HepG2 (cell line): ENCODE measurements around the gene RPS5. TPM values are rescaled to one million over a fixed set of nuclear protein-coding genes. Genes with fewer than 3 reads are reported as not detected.

ENCODE experiments used
- AGO2 ChIP-seq: fragments of 200-400 bp; formaldehyde crosslinking; optimal IDR thresholded peaks from 2 replicates; pipeline ENCODE3; 2017; ENCODE audit warnings: mild to moderate bottlenecking, low read depth, low read length, moderate library complexity
- ELF3 ChIP-seq: IDR thresholded peaks from 2 replicates; pipeline ENCODE4 v1.6.1; 2016; ENCODE audit warnings: missing genetic modification reagents, missing compliant biosample characterization
- KDM6A ChIP-seq: IDR thresholded peaks from 2 replicates; pipeline ENCODE4 v1.6.1; 2016; ENCODE audit warnings: low read depth
- MAX ChIP-seq: IDR thresholded peaks from 2 replicates; pipeline ENCODE4 v1.6.1; 2012; ENCODE audit warnings: inconsistent platforms
- MYC ChIP-seq: sonication (generic); formaldehyde crosslinking; IDR thresholded peaks from 2 replicates; pipeline ENCODE4 v1.9.0; 2021; ENCODE audit warnings: missing genetic modification reagents, borderline replicate concordance
- NCOA2 ChIP-seq: sonication (generic); formaldehyde crosslinking; IDR thresholded peaks from 2 replicates; pipeline ENCODE4 v1.8.0; 2022; ENCODE audit warnings: inconsistent platforms
- NR2F1 ChIP-seq, 2 experiments: fragments of 450-650 bp in 1 of 2; formaldehyde crosslinking in 1 of 2; IDR thresholded peaks; 2 replicates each; pipeline versions ENCODE4 v1.5.0 to v1.6.1; 2016 to 2020; ENCODE audit warnings: mild to moderate bottlenecking in 1 of 2, missing compliant biosample characterization in 1 of 2, missing genetic modification reagents in 1 of 2, moderate library complexity in 1 of 2
- POLR2AphosphoS5 ChIP-seq: IDR thresholded peaks from 2 replicates; pipeline ENCODE4 v1.6.1; 2012; ENCODE audit warnings: low read depth, low read length
- TAF1 ChIP-seq: sonication (generic); formaldehyde crosslinking; IDR thresholded peaks from 2 replicates; pipeline ENCODE4 v1.4.0; 2020; ENCODE audit warnings: missing genetic modification reagents
- ZBTB37 ChIP-seq: sonication (generic); formaldehyde crosslinking; IDR thresholded peaks from 2 replicates; pipeline ENCODE4 v1.4.0; 2020; ENCODE audit warnings: mild to moderate bottlenecking, missing genetic modification reagents
- ZMYM4 ChIP-seq: sonication (generic); formaldehyde crosslinking; IDR thresholded peaks from 2 replicates; pipeline ENCODE4 v1.8.1; 2023; ENCODE audit warnings: mild to moderate bottlenecking, missing genetic modification reagents
- ZNF124 ChIP-seq: sonication (generic); formaldehyde crosslinking; IDR thresholded peaks from 2 replicates; pipeline ENCODE4 v1.4.0; 2020; ENCODE audit warnings: missing genetic modification reagents
- ZNF746 ChIP-seq: sonication (generic); formaldehyde crosslinking; IDR thresholded peaks from 2 replicates; pipeline ENCODE4 v1.8.0; 2022; ENCODE audit warnings: mild to moderate bottlenecking, missing genetic modification reagents
- ZNF768 ChIP-seq: sonication (generic); formaldehyde crosslinking; IDR thresholded peaks from 2 replicates; pipeline ENCODE4 v1.4.0; 2020; ENCODE audit warnings: missing genetic modification reagents
- ZNF891 ChIP-seq: sonication (generic); formaldehyde crosslinking; IDR thresholded peaks from 2 replicates; pipeline ENCODE4 v1.5.0; 2020; ENCODE audit warnings: mild to moderate bottlenecking, missing genetic modification reagents
- ZSCAN25 ChIP-seq: sonication (generic); formaldehyde crosslinking; IDR thresholded peaks from 2 replicates; pipeline ENCODE4 v1.8.0; 2022; ENCODE audit warnings: mild to moderate bottlenecking, missing genetic modification reagents
- polyA plus RNA-seq, 8 experiments: library from polyadenylated mRNA; depleted of rRNA in 3 of 8; stranded (reverse) in 7 of 8; unstranded in 1 of 8; fragments of >200 nt; fragmentation: Illumina TruSeq in 4 of 8; extraction: Trizol in 4 of 8; gene quantifications; 2 replicates each; pipeline versions ENCODE4 v1.2.1 to v1.2.3, GENCODE V29; 2011 to 2016; ENCODE audit warnings: low read depth in 4 of 8, missing spikeins in 1 of 8, mixed read lengths in 1 of 8; ENCODE audit not compliant: insufficient read depth in 1 of 8
- total RNA-seq, 5 experiments: library from RNA; depleted of rRNA; stranded (reverse); fragments of >200 nt; fragmentation: Illumina TruSeq; extraction: Trizol; gene quantifications; 2 replicates each; pipeline ENCODE4 v1.2.3, GENCODE V29; 2016; ENCODE audit warnings: low read depth in 1 of 5
- TF ChIP-seq, protein P1 (sequence below): sonication (generic); formaldehyde crosslinking; IDR thresholded peaks from 2 replicates; pipeline ENCODE4 v1.4.0; 2020; ENCODE audit warnings: missing genetic modification reagents
- TF ChIP-seq, protein P2 (sequence below): sonication (generic); formaldehyde crosslinking; IDR thresholded peaks from 2 replicates; pipeline ENCODE4 v1.5.0; 2020; ENCODE audit warnings: missing genetic modification reagents
- TF ChIP-seq, protein P3 (sequence below): sonication (generic); formaldehyde crosslinking; IDR thresholded peaks from 2 replicates; pipeline ENCODE4 v1.4.0; 2020; ENCODE audit warnings: missing genetic modification reagents

Gene RPS5
- total and polyA plus RNA-seq, 2 of the 13 experiments (the other 11 are each of a cell fraction or from before 2014, with no cell fraction given), result 1,544 to 4,408 TPM

DNA sequence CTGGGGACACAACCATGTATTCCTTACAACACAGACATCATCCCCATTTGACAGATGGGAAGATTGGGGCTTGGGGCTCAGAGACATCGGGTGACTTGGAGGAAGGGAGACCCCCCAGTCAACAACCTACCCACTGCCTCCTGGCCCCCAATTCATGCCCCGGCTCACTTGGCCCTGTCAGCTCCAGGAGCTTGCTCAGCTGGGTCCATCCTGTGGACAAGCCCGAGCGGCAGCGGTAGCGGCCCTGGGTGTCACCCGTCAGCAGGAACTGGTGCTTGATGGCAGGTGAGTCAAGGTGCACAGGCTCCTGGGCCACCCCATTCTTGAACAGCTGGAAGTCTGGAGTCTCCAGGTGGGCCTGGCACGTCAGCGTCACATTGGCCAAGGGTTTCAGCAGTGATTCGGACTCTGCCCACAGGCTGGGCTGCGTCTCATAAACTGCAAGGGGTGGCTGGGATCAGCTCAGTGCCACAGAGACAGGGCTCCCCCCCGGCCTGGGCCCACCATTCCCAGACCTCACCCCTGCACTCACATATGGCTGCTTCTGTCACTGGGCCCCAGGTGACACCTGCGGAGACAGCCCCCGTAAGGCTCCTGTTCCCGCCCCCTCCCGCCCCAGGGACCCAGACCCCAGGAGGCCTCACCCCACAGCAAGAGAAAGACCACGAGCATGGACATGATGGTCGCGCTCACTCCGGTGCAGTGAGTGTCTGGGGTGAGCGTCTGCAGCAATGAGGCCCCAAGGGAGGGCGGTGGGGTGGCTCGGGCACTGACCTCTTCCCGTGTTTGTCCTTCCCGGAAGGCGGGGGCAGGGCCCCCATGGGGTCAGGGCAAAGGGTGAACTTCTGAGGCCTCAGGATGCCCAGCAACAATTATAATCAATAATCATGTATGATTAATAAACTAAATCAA is 34.1 kb upstream of the RPS5 start, which contains the start of gene A1BG (continued):
- TF ChIP-seq, protein P1, sequence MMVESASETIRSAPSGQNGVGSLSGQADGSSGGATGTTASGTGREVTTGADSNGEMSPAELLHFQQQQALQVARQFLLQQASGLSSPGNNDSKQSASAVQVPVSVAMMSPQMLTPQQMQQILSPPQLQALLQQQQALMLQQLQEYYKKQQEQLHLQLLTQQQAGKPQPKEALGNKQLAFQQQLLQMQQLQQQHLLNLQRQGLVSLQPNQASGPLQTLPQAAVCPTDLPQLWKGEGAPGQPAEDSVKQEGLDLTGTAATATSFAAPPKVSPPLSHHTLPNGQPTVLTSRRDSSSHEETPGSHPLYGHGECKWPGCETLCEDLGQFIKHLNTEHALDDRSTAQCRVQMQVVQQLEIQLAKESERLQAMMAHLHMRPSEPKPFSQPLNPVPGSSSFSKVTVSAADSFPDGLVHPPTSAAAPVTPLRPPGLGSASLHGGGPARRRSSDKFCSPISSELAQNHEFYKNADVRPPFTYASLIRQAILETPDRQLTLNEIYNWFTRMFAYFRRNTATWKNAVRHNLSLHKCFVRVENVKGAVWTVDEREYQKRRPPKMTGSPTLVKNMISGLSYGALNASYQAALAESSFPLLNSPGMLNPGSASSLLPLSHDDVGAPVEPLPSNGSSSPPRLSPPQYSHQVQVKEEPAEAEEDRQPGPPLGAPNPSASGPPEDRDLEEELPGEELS (CRISPR knock-in tag), result peak; percentile 52; the same call in 1 of the 2 replicates
- 0 out of 2 replicates have a peak, but pooled peaks have one; percentile 41 for TF ChIP-seq ZMYM4
- TF ChIP-seq TAF1 (CRISPR knock-in tag), result no peak
- TF ChIP-seq ELF3 (CRISPR knock-in tag), result peak; percentile 41; the same call in 1 of the 2 replicates
- TF ChIP-seq ZBTB37 (CRISPR knock-in tag), result 0 out of 2 replicates have a peak, but pooled peaks have one; percentile 2
- TF ChIP-seq ZNF891, result 0 out of 2 replicates have a peak, but pooled peaks have one; percentile 24
- TF ChIP-seq, protein P2, sequence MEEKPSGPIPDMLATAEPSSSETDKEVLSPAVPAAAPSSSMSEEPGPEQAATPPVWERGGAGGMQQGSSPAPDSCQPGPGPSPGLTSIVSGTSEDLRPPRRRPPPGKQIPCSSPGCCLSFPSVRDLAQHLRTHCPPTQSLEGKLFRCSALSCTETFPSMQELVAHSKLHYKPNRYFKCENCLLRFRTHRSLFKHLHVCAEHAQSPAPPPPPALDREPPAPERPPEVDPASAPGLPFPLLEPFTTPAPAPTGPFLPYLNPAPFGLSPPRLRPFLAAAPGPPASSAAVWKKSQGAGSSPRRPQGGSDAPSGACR, result peak; percentile 51; the same call in 1 of the 2 replicates
- no peak; the same call in 1 of the 2 replicates for TF ChIP-seq ZNF768
- TF ChIP-seq MYC (CRISPR knock-in tag), result 0 out of 2 replicates have a peak, but pooled peaks have one; percentile 2
- TF ChIP-seq AGO2, result peak; percentile 57
- peak; percentile 79 for TF ChIP-seq KDM6A (CRISPR knock-in tag)
- TF ChIP-seq, protein P3, sequence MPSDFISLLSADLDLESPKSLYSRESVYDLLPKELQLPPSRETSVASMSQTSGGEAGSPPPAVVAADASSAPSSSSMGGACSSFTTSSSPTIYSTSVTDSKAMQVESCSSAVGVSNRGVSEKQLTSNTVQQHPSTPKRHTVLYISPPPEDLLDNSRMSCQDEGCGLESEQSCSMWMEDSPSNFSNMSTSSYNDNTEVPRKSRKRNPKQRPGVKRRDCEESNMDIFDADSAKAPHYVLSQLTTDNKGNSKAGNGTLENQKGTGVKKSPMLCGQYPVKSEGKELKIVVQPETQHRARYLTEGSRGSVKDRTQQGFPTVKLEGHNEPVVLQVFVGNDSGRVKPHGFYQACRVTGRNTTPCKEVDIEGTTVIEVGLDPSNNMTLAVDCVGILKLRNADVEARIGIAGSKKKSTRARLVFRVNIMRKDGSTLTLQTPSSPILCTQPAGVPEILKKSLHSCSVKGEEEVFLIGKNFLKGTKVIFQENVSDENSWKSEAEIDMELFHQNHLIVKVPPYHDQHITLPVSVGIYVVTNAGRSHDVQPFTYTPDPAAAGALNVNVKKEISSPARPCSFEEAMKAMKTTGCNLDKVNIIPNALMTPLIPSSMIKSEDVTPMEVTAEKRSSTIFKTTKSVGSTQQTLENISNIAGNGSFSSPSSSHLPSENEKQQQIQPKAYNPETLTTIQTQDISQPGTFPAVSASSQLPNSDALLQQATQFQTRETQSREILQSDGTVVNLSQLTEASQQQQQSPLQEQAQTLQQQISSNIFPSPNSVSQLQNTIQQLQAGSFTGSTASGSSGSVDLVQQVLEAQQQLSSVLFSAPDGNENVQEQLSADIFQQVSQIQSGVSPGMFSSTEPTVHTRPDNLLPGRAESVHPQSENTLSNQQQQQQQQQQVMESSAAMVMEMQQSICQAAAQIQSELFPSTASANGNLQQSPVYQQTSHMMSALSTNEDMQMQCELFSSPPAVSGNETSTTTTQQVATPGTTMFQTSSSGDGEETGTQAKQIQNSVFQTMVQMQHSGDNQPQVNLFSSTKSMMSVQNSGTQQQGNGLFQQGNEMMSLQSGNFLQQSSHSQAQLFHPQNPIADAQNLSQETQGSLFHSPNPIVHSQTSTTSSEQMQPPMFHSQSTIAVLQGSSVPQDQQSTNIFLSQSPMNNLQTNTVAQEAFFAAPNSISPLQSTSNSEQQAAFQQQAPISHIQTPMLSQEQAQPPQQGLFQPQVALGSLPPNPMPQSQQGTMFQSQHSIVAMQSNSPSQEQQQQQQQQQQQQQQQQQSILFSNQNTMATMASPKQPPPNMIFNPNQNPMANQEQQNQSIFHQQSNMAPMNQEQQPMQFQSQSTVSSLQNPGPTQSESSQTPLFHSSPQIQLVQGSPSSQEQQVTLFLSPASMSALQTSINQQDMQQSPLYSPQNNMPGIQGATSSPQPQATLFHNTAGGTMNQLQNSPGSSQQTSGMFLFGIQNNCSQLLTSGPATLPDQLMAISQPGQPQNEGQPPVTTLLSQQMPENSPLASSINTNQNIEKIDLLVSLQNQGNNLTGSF (CRISPR knock-in tag), result 0 out of 2 replicates have a peak, but pooled peaks have one; percentile 37
- peak; percentile 72; the same call in 1 of the 2 replicates for TF ChIP-seq ZNF746 (CRISPR knock-in tag)
- peak; percentile 98 for TF ChIP-seq ZSCAN25
- peak; percentile 82 to 94 for TF ChIP-seq NR2F1 (CRISPR knock-in tag; IDR thresholded peaks at IDR 0.05)
- TF ChIP-seq MAX, result peak; percentile 58
- no peak for TF ChIP-seq ZNF124
- TF ChIP-seq POLR2AphosphoS5, result peak; percentile 64
- TF ChIP-seq NCOA2 (CRISPR knock-in tag), result peak; percentile 75
